CD4-positive, alpha-beta T cell treated with Interleukin-2 at 100 ng/mL for 4 hours (primary cell): Measurements from ENCODE around the gene SLC7A4.
"Not testable (repeated sequence)": the region's sequence is repeated elsewhere in the genome, so short reads cannot be mapped to it uniquely, and the experiment has no call there.

Source experiments
- DNase-seq: peaks from one replicate; pipeline ENCODE4 v3.0.0-alpha.2; 2020; ENCODE audit warnings: low spot score

The SLC7A4 gene

GRCh38 chr22:21032037-21032867 is at the start of gene SLC7A4:
TSS of gene SLC7A4 (minus strand) at chr22:21032561. CDS start at chr22:21031812, 749 bp downstream.
- DNase-seq: no peak

- DNase-seq: no peak
Observed at GRCh38 chr22:21080435-21081137, 48.2 kb upstream of the SLC7A4 start.

- no peak for DNase-seq
Observed at GRCh38 chr22:21079493-21079892, 47.1 kb upstream of the SLC7A4 start.

GRCh38 chr22:21078916-21079315 is 46.6 kb upstream of the SLC7A4 start:
- DNase-seq: no peak

GRCh38 chr22:21077884-21078508 is 45.6 kb upstream of the SLC7A4 start:
- DNase-seq: no peak

- no peak for DNase-seq
Observed at GRCh38 chr22:21076912-21077625, 44.7 kb upstream of the SLC7A4 start.

GRCh38 chr22:21075516-21076138 is 43.3 kb upstream of the SLC7A4 start:
- no peak for DNase-seq

GRCh38 chr22:21074102-21074715 is 41.8 kb upstream of the SLC7A4 start:
- DNase-seq: no peak

GRCh38 chr22:21073482-21073881 is 41.1 kb upstream of the SLC7A4 start:
- no peak for DNase-seq

- DNase-seq: no peak
Observed at GRCh38 chr22:21073023-21073422, 40.7 kb upstream of the SLC7A4 start.

GRCh38 chr22:21071796-21072195 is 39.4 kb upstream of the SLC7A4 start:
- not testable (repeated sequence) for DNase-seq

GRCh38 chr22:21070690-21071615 is 38.6 kb upstream of the SLC7A4 start:
- DNase-seq: no peak

GRCh38 chr22:21069375-21069774 is 37.0 kb upstream of the SLC7A4 start:
- no peak for DNase-seq

- DNase-seq: no peak
Observed at GRCh38 chr22:21068681-21069276, 36.4 kb upstream of the SLC7A4 start.

- no peak for DNase-seq
Observed at GRCh38 chr22:21067901-21068680, 35.7 kb upstream of the SLC7A4 start.

GRCh38 chr22:21067075-21067900 is 34.9 kb upstream of the SLC7A4 start:
- no peak for DNase-seq

- no peak for DNase-seq
Observed at GRCh38 chr22:21064917-21065864, 32.8 kb upstream of the SLC7A4 start.
